Lower lobe of right lung (tissue), 2 donors: ENCODE results near the gene PSME1. TPM values are rescaled to one million over a fixed set of nuclear protein-coding genes. Genes with fewer than 3 reads are reported as not detected.

Experiments
- ATAC-seq, 2 donors: fragments of 200-7000 bp; cut with Tn5 transposase; one replicate each; pipeline ENCODE4 v1.9.1; 2020 to 2022; ENCODE audit warnings: mild to moderate bottlenecking in 2 of 2, moderate library complexity in 2 of 2
- DNase-seq: peaks from one replicate; pipeline ENCODE4 v3.0.0-alpha.2; 2020
- H3K27ac ChIP-seq: fragments of 200-600 bp; one replicate; pipeline ENCODE4 v1.8.0; 2022
- H3K27me3 ChIP-seq: fragments of 200-600 bp; one replicate; pipeline ENCODE4 v1.8.0; 2022; ENCODE audit warnings: low read depth
- H3K36me3 ChIP-seq: fragments of 200-600 bp; one replicate; pipeline ENCODE4 v1.8.0; 2022; ENCODE audit warnings: mild to moderate bottlenecking
- H3K4me1 ChIP-seq: fragments of 200-600 bp; one replicate; pipeline ENCODE4 v1.8.0; 2022
- H3K4me3 ChIP-seq: fragments of 200-600 bp; one replicate; pipeline ENCODE4 v1.8.0; 2022; ENCODE audit warnings: mild to moderate bottlenecking
- H3K9me3 ChIP-seq: fragments of 200-600 bp; one replicate; pipeline ENCODE4 v1.8.0; 2022
- intact Hi-C: fragments of 100-400 bp; cut with DNase I; formaldehyde crosslinking; loops from one replicate; pipeline ENCODE4 v1.11.0; 2022
- long read RNA-seq: library from polyadenylated mRNA; unstranded; transcript quantifications from one replicate; pipeline ENCODE4 v2.0.0, GENCODE V29; 2021
- total RNA-seq: library from RNA; stranded (reverse); fragmentation: NEBNext Ultra II Directional; extraction: Animal tissue kit (Norgen Biotek cat#: 25700); gene quantifications from one replicate; pipeline ENCODE4 v1.2.1, GENCODE V29; 2021
- TF ChIP-seq, protein P1 (sequence below): fragments of 200-600 bp; IDR thresholded peaks from one replicate; pipeline ENCODE4 v1.8.0; 2022; ENCODE audit warnings: antibody characterized with exemption, mild to moderate bottlenecking
- donor health status: DM: no; HTN: yes; CAD: no; lungs with severe emphysema.

PSME1 gene
- 198 TPM for total RNA-seq
- long read RNA-seq, transcript PSME1-201 (11 exons, 1,006 nt) = major isoform, 162 of 242 reads
- long read RNA-seq, partial matches to known transcripts = 62 of 242 reads
- long read RNA-seq, other reads (novel, unspliced or antisense) = 12 of 242 reads

GRCh38 chr14:24135834-24136683 is at the start of gene PSME1:
TSS of gene PSME1 (plus strand) at chr14:24136194. CDS start at chr14:24136263, 69 bp downstream.
- Histone ChIP-seq H3K9me3 (no peaks in the 10 kb centered on the region), H3K27ac (peak within 1 kb of the TSS; percentile 97), H3K4me3 (peak within 1 kb of the TSS; percentile 100), H3K36me3 (peaks cover 29% of the 10 kb centered on the region), H3K27me3 (no peaks in the 10 kb centered on the region), H3K4me1 (peaks cover 45% of the 10 kb centered on the region)
- TF ChIP-seq, protein P1, sequence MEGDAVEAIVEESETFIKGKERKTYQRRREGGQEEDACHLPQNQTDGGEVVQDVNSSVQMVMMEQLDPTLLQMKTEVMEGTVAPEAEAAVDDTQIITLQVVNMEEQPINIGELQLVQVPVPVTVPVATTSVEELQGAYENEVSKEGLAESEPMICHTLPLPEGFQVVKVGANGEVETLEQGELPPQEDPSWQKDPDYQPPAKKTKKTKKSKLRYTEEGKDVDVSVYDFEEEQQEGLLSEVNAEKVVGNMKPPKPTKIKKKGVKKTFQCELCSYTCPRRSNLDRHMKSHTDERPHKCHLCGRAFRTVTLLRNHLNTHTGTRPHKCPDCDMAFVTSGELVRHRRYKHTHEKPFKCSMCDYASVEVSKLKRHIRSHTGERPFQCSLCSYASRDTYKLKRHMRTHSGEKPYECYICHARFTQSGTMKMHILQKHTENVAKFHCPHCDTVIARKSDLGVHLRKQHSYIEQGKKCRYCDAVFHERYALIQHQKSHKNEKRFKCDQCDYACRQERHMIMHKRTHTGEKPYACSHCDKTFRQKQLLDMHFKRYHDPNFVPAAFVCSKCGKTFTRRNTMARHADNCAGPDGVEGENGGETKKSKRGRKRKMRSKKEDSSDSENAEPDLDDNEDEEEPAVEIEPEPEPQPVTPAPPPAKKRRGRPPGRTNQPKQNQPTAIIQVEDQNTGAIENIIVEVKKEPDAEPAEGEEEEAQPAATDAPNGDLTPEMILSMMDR = no peak
- DNase-seq (peak; percentile 96), ATAC-seq (peak; percentile 99)
- intact Hi-C loops = no loop called here

- H3K27ac ChIP-seq = no peak overlapping the region
- ATAC-seq (no peak), DNase-seq (no peak)
- H3K4me3 ChIP-seq = no peak overlapping the region
- no peaks in the 10 kb centered on the region for H3K36me3 ChIP-seq
- no peaks in the 10 kb centered on the region for H3K9me3 ChIP-seq
- intact Hi-C loops = no loop called here
- TF ChIP-seq, protein P1 = no peak
- H3K27me3 ChIP-seq = peaks cover under 1% of the 10 kb centered on the region
- H3K4me1 ChIP-seq = peaks cover 1% of the 10 kb centered on the region
Measured at GRCh38 chr14:24087004-24087403, 49.0 kb upstream of the PSME1 start.

- H3K27me3 ChIP-seq = no peaks in the 10 kb centered on the region
- no peaks in the 10 kb centered on the region for H3K9me3 ChIP-seq
- H3K4me3 ChIP-seq = no peak overlapping the region
- TF ChIP-seq, protein P1 = no peak
- no peaks in the 10 kb centered on the region for H3K36me3 ChIP-seq
- intact Hi-C loops = no loop called here
- ATAC-seq (no peak), DNase-seq (no peak)
- no peak overlapping the region for H3K27ac ChIP-seq
- peaks cover 11% of the 10 kb centered on the region for H3K4me1 ChIP-seq
Measured at GRCh38 chr14:24088095-24088494, 47.9 kb upstream of the PSME1 start.

DNA sequence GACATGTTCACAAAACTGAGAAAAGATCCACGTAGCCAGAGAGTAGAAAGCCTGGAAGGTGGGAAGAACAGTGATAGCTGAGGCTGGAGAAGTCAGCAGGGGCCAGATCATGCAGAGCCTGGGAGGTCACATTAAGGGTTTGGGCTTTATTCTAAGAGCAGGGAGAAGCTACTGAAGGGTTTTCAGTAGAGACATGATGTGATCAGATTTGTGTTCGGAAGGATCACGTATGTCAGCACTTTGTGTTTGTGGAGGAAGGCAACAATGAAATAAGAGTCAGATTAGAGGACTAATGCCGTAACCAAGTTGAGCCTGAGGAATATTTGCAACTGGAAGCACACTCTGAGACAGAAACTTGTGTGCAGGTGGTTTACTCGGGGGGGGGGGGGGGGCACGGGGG is 46.1 kb upstream of the PSME1 start:
- no peak for ATAC-seq
- H3K27me3 ChIP-seq = no peaks in the 10 kb centered on the region
- H3K4me3 ChIP-seq = no peak overlapping the region
- DNase-seq = no peak
- no peak overlapping the region for H3K27ac ChIP-seq
- intact Hi-C loops = no loop called here
- H3K9me3 ChIP-seq = no peaks in the 10 kb centered on the region
- H3K4me1 ChIP-seq = peaks cover 20% of the 10 kb centered on the region
- TF ChIP-seq, protein P1 = no peak
- H3K36me3 ChIP-seq = no peaks in the 10 kb centered on the region

DNA sequence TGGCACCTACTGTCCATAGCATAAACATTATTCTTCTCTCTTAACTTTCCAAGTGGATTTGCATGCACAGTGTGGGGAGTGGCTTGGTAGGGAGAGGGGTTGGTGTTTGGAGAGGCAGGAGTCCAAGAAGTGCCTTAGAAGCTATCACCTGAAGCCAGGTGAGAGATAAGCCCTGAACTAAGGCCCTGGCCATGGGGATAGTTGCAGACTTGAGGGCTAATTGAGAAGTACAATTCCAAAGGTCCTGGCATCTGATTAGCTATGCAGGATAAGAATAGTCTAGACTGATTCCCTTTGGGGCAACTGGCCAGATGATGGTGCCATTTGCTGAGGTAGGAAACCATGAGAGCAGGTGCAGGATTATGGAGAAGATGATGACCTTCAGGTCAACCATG is 43.9 kb upstream of the PSME1 start:
- H3K27ac ChIP-seq = no peak overlapping the region

More for the DNA sequence above, 43.9 kb upstream of the PSME1 start:
- TF ChIP-seq, protein P1 = no peak
- Histone ChIP-seq H3K4me1 (peaks cover 31% of the 10 kb centered on the region), H3K4me3 (no peak overlapping the region), H3K27me3 (no peaks in the 10 kb centered on the region), H3K36me3 (no peaks in the 10 kb centered on the region), H3K9me3 (no peaks in the 10 kb centered on the region)
- ATAC-seq = no peak
- DNase-seq = no peak
- intact Hi-C loops = no loop called here
